DMS 273 treated with DMSO at 0.1 percent for 48 hours (cell line): Measurements from ENCODE around the gene CHMP2A.

Experiments
- DNase-seq: peaks from one replicate; lab custom pipeline; 2025; lab: John Stamatoyannopoulos, UW

Gene CHMP2A

DNA sequence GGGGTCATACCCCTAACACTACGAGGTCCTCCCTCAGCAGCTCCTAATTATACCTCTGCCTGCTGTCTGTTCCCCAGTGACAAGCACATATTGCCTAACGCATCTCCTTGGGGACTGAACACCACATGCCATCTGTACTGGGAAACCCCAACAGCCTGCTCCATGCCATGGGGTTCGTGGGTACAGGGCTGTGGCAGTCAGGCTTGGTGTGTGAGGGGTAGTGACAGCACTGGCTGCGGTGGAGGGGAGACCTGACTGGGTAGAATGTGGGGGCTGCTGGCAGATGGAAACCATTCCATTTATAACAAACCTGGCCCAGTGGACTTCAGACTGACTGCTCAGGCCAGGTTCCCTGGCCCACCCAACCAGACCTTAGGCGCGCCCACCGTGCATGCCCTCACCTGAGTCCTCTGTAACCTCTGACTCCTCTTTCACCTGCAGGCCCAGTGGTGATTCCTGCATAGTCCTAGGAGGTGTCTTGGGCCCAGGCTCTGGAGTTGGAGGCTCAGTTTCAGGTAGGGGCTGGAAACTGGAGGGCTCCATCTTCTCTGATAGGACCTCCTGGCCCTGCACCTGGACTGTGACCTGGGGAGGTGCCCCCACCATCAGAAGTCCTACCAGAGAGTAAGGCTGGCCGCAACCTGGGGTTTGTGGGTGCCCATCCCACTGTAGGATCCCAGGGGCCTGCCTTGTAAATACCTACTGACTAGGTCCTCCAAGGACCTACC lies 15.2 kb upstream of the CHMP2A start:
- no peak for DNase-seq

DNA sequence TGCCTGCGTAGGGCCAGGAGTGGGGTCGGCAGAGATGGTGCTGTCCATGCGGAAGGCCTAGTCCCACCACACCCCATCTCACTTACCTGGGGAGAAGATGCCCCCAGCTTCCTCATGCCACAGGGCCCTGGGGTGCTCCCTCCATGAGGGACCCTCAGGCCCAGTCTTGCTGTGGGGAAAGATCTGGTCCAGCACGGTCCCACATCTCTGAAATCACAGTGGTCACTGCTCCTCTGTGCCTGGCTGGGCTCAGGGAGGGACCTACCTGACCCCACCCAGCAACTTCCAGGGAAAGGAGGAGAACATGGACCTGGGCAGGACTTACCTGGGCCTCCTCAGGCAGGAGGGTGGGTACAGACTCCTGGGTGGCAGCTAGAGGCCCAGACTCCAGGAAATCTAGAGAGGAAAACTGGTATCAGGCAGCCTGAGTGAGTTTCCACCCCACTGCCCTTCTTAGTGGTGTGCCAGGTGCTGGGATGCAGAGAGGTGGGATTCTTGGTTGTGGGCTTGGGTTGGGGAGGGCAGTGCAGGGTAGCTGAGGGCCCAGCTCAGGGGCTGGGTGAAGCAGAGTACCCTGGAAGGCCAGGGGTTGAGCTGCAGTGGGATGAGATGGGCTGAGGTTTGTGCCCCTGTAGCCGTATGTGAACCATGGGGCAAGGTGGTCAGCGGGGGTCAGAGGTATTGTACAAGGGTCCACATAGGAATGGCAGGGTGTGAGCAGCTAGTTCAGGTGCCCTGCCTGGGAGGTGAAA lies 14.5 kb upstream of the CHMP2A start:
- no peak for DNase-seq

DNA sequence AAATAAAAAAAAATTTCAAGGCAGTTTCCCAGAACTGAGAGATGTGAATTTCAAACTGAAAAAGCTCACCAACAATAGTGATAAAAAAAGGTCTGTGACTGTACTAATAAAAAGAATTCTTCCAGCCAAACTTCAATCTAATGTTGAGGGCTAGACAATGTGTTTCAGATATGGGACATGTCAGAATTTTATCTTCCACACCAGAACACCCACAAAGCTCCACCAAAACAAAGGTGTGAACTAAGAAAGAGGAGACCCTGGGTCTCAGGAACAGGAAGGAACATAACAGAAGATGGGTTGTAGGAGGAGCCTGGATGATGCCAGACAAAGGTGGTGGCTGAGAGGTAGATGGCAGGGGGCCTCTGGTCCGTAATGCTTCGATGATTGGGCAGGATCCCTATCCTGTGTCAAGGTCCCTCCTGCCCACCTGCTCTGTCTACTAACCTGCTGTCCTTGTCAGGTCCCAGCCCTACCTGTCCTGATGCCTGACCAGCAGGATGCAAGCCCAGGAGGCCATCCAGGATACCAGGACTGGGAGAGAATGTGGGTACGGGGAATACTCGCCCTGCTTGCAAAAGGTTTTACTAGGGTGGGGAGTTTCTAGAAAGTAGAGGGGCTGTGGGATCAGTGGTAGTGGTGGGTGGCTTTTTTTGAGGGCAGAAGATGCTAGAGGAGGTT lies 13.7 kb upstream of the CHMP2A start:
- no peak for DNase-seq

DNA sequence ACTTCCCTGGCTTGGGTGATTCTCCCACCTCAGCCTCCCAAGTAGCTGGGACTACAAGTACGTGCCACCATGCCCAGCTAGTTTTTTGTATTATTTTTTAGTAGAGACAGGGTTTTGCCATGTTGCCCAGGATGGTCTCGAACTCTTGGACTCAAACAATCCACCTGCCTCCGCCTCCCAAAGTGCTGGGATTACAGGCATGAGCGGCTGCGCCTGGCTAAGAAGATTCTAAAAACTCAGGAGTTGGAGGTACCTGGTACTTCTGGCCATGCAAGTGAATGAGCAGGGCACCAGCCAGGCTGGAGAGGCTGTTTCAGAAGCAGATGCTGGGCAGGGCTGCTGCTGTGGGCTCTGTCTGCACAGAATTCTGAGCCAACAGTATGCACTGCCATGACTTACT lies 12.1 kb upstream of the CHMP2A start:
- no peak for DNase-seq

DNA sequence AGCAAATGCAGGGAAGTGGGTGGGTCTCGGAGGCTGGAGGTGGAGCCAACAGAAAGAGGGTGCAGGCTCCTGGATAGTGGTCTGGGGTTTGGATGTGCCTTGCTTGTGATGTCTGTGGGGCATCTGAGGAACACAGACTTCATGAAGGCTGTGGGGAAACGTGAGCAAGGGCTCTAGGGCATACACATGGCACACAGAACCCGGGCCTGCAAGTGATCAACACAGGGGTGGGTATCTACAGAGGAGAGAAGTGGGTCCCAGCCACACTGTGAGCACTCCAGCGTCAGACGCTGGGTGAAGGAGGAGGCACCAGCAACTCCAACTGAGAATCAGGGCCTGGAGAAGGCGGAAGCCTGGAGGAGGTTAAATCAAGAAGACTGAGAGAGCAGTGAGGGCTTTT lies 8.9 kb upstream of the CHMP2A start:
- DNase-seq: no peak

DNA sequence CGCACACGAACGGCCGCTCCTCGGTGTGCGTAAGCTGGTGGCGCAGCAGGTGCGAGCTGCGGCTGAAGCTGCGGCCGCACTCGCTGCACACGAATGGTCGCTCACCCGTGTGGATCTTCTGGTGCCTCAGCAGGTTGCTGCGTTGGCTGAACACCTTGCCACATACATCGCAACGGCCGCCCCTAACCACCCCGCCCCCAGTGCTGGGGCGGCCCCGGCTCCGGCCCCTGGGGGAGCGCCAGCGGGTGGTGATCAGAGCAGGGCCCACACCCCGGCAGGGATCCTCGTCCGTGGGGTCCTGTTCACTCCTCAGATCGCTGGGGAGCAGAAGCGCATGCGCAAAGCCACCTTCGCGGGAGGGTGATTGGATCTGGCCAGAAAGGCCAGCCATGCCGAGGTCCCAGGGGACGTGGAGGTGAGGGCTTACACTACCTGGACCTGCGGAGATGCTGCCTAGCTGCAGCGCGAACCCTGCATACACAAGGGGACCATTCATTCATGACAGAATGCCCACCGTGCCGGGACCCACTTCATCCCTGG lies 8.2 kb upstream of the CHMP2A start:
- DNase-seq: no peak

DNA sequence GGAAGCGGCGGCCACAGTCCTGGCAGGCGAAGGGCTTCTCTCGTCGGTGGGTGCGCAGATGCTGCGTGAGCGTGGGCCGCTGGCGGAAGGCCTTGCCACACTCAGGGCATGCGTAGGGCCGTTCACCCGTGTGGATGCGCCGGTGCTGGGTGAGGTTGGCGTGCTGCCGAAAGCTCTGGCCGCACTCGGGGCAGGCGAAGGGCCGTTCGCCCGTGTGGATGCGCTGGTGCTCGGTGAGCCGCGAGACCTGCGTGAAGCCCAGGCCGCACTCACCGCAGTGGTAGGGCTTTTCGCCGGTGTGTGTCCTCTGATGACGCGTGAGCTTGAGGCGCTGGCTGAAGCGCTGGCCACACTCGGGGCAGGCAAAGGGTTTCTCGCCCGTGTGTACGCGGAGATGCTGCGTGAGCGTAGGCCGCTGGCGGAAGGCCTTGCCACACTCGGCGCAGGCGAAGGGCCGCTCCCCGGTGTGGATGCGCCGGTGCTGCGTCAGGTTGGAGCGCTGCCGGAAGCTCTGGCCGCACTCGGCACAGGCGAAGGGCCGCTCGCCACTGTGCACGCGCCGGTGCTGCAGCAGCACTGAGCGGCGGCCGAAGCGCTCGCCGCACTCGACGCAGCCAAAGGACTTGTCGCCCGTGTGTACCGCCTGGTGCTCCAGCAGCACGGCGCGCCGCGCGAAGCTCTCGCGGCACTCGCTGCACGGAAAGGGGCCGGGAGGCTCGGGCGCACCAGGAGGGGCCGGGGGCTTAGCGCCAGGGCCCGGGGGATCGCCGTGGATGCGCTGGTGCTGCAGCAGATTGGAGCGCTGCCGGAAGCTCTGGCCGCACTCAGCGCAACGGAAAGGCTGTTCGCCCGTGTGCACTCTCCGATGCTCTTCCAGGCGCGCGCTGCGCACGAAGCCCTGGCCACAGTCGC lies 7.5 kb upstream of the CHMP2A start:
- DNase-seq: no peak

DNA sequence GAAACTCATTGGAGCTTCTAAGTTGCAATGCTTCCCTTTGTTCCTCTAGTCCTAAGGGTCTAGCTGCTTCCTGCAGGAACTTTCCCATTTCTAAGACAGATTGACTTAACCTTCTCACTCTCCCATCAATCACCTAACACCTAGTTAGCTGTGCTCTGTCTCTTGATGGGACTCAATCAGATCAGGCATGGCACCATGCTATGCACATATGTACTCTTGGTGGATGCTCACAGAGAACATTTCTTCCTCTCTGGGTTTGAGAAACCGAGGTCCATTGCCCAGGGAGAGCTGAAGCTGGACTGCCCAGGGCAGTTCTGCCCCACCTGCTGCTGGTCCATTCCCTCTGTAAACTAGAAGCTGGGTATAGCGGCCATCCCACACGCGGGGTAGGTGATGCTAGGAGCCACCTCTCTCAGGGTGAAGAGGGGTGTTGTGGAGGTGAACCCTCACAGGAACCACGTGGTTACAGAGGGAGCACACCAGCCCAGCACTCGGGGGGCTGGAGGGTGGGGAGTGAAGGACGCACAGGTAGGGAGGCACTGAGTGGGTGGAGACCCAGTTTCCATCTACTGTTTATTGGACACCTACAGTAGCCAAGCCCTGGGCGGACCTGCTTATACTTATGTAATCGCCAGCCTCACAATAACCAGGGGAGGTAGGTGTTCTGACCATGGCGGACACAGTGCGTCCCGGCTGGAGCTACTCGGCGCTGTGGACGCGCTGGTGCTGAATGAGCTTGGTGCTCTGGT lies 6.6 kb upstream of the CHMP2A start:
- no peak for DNase-seq

DNA sequence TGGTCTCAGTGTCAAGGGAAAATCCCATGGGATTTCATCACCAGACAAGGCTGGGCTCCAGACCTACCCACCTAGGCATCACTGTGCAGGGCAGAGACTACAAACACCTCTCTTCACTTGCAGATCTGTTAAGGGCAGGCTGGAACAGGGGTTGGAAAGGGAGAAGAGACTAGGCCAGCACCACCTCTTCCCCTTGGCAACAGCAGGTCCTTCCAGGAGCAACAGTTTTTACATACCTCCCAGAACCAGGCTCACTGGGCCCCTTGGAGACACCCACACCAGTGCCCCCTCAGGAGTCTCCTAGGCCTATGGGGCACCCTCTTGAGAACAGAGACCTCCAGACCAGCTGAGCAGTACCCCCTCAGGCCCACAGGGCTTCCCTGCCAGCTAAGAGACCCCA lies 6.0 kb upstream of the CHMP2A start:
- no peak for DNase-seq

DNA sequence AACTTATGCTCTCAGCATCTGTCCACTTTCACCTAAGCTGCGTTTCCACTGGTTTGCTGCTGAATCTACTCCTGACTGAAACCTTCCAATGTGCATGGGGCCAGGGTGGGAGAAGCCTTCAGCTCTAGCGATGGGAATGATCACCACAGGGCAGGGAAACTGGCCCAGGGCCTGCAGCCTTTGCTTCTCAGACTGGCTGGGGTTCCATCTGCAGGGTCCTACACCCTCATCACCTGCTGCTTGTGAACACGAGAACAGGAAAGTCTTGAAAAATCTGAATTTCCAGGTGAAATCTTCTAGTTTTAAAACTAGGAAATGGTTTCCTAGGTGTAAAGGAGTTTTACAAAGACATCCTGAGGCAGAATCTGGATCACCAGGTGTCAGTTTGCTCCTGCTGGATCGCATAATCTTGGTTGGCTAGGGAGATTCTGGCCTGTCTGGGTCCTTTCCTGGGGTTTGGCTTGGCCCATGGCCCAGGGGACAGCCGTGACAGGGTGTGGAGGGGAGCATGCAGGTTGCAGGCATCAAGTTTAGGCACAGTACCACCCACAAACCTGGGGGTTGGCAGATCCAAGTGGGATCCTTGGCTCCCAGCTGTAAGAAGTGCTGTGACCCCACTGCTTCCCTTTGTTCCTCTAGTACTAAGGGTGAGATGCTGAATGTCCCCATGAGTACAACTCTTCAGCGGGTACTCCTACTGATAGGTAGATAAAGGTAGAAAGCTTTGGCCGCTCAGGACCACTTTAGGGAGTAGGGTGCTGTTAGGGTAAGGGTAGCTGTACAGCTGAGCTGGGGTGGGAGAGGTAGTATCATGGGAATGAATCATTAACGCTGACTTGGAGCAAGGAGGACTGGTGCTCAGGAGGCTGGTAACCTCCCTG lies 5.3 kb upstream of the CHMP2A start:
- no peak for DNase-seq

DNA sequence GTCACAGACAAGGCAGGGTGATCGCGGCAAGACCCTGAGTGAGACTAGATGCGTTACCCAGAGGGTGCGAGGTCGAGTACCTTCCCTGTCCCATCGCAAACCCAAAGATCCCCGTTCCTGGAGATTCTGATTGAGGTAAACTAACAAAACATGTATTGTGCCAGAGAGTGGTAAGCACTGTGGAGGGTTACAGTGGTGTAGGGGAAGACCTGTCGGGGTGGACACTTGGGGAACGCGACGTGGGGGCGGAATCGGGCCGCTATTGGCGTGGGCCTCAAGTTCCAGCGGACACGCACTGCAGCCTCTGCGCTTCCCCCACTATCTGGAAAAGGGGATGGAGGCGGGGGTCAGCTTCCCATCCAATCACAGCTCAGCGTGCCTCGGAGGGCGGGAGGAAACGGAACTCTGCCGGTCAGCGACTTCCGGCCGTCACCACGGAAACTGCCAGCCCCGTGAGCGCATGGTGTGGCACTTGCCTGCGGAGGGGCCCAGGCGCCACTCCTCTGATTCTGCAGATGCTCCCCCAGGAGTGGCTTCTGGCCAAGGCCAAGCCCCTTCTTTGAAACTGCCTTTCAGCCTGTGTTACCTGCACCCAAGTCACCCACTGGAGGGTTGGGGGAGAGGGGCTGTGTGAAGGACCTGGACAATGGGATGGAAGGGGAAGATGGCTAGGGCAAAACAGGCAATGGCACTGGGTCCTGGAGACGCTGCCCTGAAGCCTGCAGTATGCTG lies 4.5 kb upstream of the CHMP2A start:
- no peak for DNase-seq

DNA sequence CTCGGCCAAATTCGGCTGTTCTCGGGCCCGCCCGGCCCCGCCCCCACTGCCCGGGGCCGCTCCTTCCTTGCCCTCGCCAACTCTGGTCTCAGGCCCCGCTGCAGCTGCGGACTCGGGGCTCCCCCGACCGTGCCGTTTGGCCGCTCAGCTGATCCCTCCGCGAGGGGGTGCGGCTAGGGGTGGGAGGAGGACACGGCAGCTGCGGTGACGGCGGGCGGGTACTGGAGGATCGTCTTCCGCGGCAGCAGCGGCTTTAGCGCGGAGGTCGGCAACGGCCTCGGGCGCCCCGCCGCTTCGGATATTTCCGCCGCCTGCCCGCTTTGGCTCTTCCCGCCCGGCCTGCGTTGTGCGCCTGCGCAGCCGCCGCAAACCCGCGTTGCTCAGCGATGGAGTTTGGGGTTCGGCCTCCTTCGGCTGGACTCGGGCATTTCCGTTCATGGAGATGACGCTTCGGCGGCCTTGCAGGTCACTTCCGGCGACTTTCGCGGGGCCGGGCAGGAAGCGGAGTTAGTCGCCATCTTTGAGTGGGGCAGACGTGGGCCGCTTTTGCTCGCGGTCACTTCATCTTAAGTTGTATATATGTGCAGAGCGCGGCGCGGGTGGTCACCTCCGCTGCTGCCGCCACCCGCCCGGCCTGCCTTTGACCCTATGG lies 3.8 kb upstream of the CHMP2A start:
- DNase-seq: no peak

DNA sequence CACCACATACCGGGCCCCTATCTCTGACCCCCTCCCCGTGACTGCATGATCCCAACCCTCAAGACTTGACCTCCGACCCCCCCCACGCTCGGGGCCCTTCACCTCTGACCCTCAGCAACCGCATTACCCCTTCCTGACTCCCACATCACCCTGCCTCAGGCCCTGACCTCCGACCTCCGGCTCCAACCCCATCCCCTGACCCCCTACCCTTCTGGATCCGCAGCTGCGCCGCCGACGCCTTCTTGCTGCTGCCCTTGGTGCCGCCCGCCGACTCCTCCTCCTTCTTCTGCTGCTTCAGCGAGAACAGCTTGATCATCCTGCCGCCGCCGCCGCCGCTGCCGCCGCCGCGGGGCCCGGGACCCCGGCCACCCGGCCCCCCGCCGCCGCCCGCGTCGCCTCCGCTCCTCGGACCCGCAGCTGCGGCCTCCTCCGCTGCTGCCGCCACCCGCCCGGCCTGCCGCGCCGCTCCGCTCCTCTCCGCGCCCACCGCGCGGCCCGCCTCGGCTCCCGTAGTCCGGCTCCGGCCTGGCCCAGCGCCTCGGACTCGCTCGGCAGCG lies 3.2 kb upstream of the CHMP2A start, which contains the start of gene UBE2M:
UBE2M (minus strand) TSS at position 546 of the 557 bp plus-strand sequence; CDS start at position 316, 230 bp downstream.
- DNase-seq: no peak

DNA sequence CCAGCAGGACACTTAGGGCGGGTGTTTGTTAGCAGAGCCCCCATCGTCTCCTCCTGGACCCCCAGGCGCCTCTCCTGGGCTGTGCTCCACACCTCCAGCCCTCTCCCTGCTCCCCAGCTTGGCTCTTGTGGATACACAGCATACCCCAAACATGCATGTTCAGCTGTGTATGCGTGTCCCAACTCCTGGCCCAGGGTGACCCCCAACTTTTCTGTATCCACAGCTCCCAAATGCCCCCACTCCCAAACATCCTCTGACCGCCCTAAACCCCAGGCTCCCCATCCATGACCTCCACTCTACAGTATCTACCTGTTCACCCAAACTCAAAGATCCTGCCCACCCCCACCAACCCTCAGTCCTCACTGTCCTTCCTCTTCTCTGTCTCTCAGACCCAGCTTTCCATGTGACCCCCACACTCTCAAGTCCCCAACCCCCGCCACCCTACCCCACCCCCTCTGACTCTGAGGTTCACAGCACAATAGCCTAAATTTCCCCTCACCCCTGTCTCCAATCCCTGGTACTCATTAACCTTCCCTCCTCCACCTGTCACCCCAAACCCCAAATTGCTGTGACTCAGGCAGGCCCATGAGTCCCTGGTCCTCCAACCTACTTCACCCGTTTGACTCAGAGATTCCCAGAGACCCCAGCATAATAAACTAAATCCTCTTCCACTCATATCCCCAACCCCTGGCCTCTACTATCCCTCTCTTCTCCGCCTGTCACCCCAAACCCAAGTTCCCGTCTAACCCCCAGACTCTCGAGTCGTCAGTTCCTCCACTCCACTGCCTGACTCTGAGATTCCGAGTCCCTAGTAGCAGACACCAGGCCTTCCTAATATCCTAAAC lies 2.5 kb upstream of the CHMP2A start:
- no peak for DNase-seq

DNA sequence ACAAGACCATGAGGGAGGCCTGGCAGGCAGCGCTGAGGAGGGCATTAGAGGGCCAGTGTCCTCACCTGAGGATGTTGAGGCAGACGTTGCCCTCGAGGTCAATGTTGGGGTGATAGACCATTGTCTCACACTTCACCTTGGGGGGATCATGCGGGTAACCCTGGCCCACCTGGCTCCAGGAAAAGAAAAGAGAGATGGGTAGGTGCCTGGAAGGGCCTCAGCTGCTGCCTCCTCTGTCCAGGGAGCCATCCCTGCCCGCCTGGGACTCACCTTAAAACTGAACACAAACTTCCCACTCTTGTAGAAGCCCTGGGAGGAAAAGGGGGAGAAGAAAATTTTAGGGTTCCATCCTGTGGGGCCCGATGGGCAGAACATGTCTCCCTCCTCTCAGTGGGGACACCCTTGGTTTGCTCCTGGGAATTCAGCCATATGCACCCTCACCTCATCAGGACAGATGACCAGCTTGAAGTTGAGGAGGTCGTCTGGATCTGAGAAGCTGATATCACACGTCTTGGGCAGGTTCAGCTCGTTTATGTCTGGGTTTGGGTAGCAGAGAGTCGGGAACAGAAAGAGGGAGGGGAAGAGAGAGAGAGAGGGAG lies 1.8 kb upstream of the CHMP2A start:
- no peak for DNase-seq

DNA sequence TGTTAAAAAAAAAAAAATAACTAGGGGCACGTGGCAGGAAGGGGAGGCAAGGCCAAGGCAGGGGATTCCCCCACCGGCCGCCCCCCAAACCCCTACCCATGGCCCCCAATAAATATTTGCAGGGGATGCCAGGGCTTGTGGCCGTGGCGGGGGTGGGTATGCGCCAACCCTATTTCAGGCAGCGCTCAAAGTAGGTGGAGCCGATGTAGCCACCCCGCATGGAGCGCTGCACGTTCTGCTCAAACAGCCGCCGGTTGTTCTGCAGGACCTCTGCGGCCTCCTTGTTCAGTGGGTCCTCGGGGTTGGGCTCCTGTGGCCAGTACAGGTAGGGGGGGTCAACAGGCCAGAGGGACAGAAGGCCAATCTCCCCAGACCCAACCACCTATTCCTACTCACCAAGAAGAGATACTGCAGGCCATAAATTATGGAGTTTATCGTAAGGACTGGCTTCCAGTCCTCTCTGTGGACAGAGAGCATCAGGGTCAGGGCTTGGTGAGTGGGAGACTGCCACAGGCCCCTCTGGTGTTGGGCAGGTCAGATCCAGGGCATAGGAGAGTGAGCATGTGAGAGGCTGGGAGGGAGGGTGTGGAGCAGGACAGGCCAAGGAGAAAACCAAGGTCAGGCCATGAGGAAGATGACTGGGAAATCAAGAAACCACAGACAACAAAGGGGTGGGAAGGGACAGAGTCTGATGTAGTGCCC lies 1.2 kb upstream of the CHMP2A start:
- DNase-seq: no peak
